Measurements from ENCODE around the gene S100A12. TPM values are rescaled to one million over a fixed set of nuclear protein-coding genes. Genes with fewer than 3 reads are reported as not detected.

The S100A12 gene
- total RNA-seq, 1 donor: not detected

GRCh38 chr1:153394391-153394790, 19.0 kb upstream of the S100A12 start:
- H3K4me3 ChIP-seq (ENCODE audit: low read depth, low read length): no peak overlapping the region
- no peak for TF ChIP-seq CTCF (IDR thresholded peaks at IDR 0.05; ENCODE audit: insufficient read depth, low read length)
- DNase-seq (ENCODE audit: low read depth): no peak

GRCh38 chr1:153393926-153394325, 18.5 kb upstream of the S100A12 start:
- DNase-seq (ENCODE audit: low read depth): no peak
- H3K4me3 ChIP-seq (ENCODE audit: low read depth, low read length): no peak overlapping the region
- TF ChIP-seq CTCF (IDR thresholded peaks at IDR 0.05; ENCODE audit: insufficient read depth, low read length): no peak

GRCh38 chr1:153392822-153393221, 17.4 kb upstream of the S100A12 start:
- no peak for DNase-seq (ENCODE audit: low read depth)
- H3K4me3 ChIP-seq (ENCODE audit: low read depth, low read length): no peak overlapping the region
- TF ChIP-seq CTCF (IDR thresholded peaks at IDR 0.05; ENCODE audit: insufficient read depth, low read length): no peak

- no peak overlapping the region for H3K4me3 ChIP-seq (ENCODE audit: low read depth, low read length)
- no peak for TF ChIP-seq CTCF (IDR thresholded peaks at IDR 0.05; ENCODE audit: insufficient read depth, low read length)
- DNase-seq (ENCODE audit: low read depth): no peak
Measured at GRCh38 chr1:153392258-153392657, 16.8 kb upstream of the S100A12 start.

GRCh38 chr1:153390938-153391710, 15.7 kb upstream of the S100A12 start, which contains the start of gene S100A8:
Gene S100A8, minus strand, starts transcription at chr1:153391073. Its CDS starts 538 bp downstream, at chr1:153390535.
- no peak within 1 kb of the TSS for H3K4me3 ChIP-seq (ENCODE audit: low read depth, low read length)
- TF ChIP-seq CTCF (IDR thresholded peaks at IDR 0.05; ENCODE audit: insufficient read depth, low read length): no peak
- no peak for DNase-seq (ENCODE audit: low read depth)

GRCh38 chr1:153389973-153390879, 14.8 kb upstream of the S100A12 start:
- DNase-seq (ENCODE audit: low read depth): no peak
- no peak for TF ChIP-seq CTCF (IDR thresholded peaks at IDR 0.05; ENCODE audit: insufficient read depth, low read length)
- H3K4me3 ChIP-seq (ENCODE audit: low read depth, low read length): no peak overlapping the region

Measured in fibroblast of the aortic adventitia (primary cell).